ENCODE data around the gene PREP.

DNA sequence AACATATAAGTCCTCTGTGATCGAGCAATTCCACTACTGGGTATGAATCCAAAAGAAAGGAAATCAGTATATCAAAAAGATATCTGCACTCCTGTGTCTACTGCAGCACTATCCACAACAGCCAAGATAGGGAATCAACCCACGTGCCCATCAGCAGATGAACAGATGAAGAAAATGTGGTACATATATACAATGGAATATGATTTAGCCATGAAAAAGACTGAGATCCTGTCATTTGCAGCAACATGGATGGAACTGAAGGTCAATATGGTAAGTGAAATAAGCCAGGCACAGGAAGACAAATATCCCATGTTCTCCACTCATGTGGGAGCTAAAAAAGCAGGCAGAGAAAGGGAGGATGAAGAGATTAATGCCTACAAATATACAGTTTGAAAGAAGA, 127.3 kb downstream of the PREP start:
- TF ChIP-seq, protein P1, sequence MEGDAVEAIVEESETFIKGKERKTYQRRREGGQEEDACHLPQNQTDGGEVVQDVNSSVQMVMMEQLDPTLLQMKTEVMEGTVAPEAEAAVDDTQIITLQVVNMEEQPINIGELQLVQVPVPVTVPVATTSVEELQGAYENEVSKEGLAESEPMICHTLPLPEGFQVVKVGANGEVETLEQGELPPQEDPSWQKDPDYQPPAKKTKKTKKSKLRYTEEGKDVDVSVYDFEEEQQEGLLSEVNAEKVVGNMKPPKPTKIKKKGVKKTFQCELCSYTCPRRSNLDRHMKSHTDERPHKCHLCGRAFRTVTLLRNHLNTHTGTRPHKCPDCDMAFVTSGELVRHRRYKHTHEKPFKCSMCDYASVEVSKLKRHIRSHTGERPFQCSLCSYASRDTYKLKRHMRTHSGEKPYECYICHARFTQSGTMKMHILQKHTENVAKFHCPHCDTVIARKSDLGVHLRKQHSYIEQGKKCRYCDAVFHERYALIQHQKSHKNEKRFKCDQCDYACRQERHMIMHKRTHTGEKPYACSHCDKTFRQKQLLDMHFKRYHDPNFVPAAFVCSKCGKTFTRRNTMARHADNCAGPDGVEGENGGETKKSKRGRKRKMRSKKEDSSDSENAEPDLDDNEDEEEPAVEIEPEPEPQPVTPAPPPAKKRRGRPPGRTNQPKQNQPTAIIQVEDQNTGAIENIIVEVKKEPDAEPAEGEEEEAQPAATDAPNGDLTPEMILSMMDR (IDR thresholded peaks at IDR 0.05): no peak
- TF ChIP-seq POLR2A (IDR thresholded peaks at IDR 0.05): no peak
